Endothelial cell of umbilical vein (primary cell): ENCODE data around the gene SORCS2. TPM values are rescaled to one million over a fixed set of nuclear protein-coding genes. Genes with fewer than 3 reads are reported as not detected.

Source experiments
- BruUV-seq: library from RNA; stranded (reverse); fragments of 400-500 nt; replicated peaks from 2 replicates; lab custom pipeline; 2021; lab: Mats Ljungman, UMichigan
- CTCF ChIA-PET: fragments of 300-600, 350-600 bp; sonication (Branson Sonifier 250); formaldehyde crosslinking; loops from one replicate; lab custom pipeline; 2021; ENCODE audit warnings: antibody characterized with exemption, inconsistent platforms; lab: Charles Lee
- POLR2A ChIA-PET: fragments of 300-600, 350-600 bp; sonication (Branson Sonifier 250); formaldehyde crosslinking; loops from one replicate; lab custom pipeline; 2021; ENCODE audit warnings: antibody characterized with exemption, inconsistent platforms; lab: Charles Lee
- DNase-seq: peaks from one replicate; pipeline ENCODE4 v3.0.0-alpha.2; 2011; ENCODE audit warnings: low read depth, low spot score
- FAIRE-seq: peaks from 2 replicates; lab custom pipeline; 2011; peaks lifted over from hg19 to GRCh38; lab: Jason Lieb, UNC
- H2AFZ ChIP-seq: 2 replicates; pipeline ENCODE4 v1.6.0; 2012; ENCODE audit warnings: low read depth, low read length, control low read depth, inconsistent platforms
- H3K27ac ChIP-seq: 2 replicates; pipeline ENCODE4 v1.5.1; 2011; ENCODE audit warnings: low read depth, mild to moderate bottlenecking, control low read depth, low read length, moderate library complexity; ENCODE audit not compliant: insufficient read depth
- H3K27me3 ChIP-seq, 2 experiments: 2 replicates each; pipeline versions ENCODE4 v1.6.0 to v1.6.1; 2011; ENCODE audit warnings: low read length in 2 of 2, mixed read lengths in 1 of 2; ENCODE audit not compliant: control insufficient read depth in 2 of 2, insufficient read depth in 2 of 2
- H3K36me3 ChIP-seq, 2 experiments: 2 replicates in 1 of 2; 3 replicates in 1 of 2; pipeline ENCODE4 v1.5.1; 2011; ENCODE audit warnings: low read length in 2 of 2, mild to moderate bottlenecking in 1 of 2, moderate library complexity in 1 of 2; ENCODE audit not compliant: control insufficient read depth in 2 of 2, insufficient read depth in 2 of 2; ENCODE audit errors: extremely low read depth in 1 of 2
- H3K4me1 ChIP-seq: 3 replicates; pipeline ENCODE4 v1.5.1; 2011; ENCODE audit warnings: mild to moderate bottlenecking, low read length; ENCODE audit not compliant: control insufficient read depth, insufficient read depth; ENCODE audit errors: extremely low read depth
- H3K4me2 ChIP-seq: 2 replicates; pipeline ENCODE4 v1.6.1; 2011; ENCODE audit warnings: low read length, control low read depth, mixed read lengths; ENCODE audit not compliant: insufficient read depth
- H3K4me3 ChIP-seq, 3 experiments: fragments of 200-600 bp in 1 of 3; sonication (generic), shearing (Covaris generic) in 1 of 3; replicated peaks in 1 of 3; 2 replicates each; pipeline ENCODE4 v1.5.1; 2011 to 2016; ENCODE audit warnings: control low read depth in 3 of 3, low read length in 3 of 3, mild to moderate bottlenecking in 2 of 3, inconsistent platforms in 1 of 3, low read depth in 1 of 3, moderate library complexity in 1 of 3; ENCODE audit not compliant: insufficient read depth in 1 of 3
- H3K79me2 ChIP-seq: 2 replicates; pipeline ENCODE4 v1.6.0; 2012; ENCODE audit warnings: low read length, inconsistent platforms; ENCODE audit not compliant: control insufficient read depth, insufficient read depth
- H3K9ac ChIP-seq: replicated peaks from 2 replicates; pipeline ENCODE3; 2011; ENCODE audit warnings: low read length, control low read depth; ENCODE audit not compliant: insufficient read depth; ENCODE audit errors: extremely low read depth
- H3K9me1 ChIP-seq: replicated peaks from 3 replicates; pipeline ENCODE4 v1.6.0; 2011; ENCODE audit warnings: mild to moderate bottlenecking, low read length; ENCODE audit not compliant: control insufficient read depth, insufficient read depth; ENCODE audit errors: extremely low read depth
- H3K9me3 ChIP-seq: replicated peaks from 2 replicates; pipeline ENCODE4 v1.5.1; 2012; ENCODE audit warnings: low read length, inconsistent platforms; ENCODE audit not compliant: control insufficient read depth, insufficient read depth
- H4K20me1 ChIP-seq: replicated peaks from 2 replicates; pipeline ENCODE3; 2011; ENCODE audit warnings: mild to moderate bottlenecking, low read length; ENCODE audit not compliant: control insufficient read depth, insufficient read depth; ENCODE audit errors: extremely low read depth
- EZH2 ChIP-seq: IDR thresholded peaks from 2 replicates; pipeline ENCODE4 v1.6.1; 2012; ENCODE audit warnings: borderline replicate concordance, low read depth, mild to moderate bottlenecking, moderate library complexity, low read length, inconsistent platforms; ENCODE audit not compliant: severe bottlenecking
- FOS ChIP-seq: IDR thresholded peaks from 2 replicates; pipeline ENCODE4 v1.6.1; 2011; ENCODE audit warnings: mild to moderate bottlenecking, low read length, moderate library complexity, borderline replicate concordance; ENCODE audit not compliant: insufficient read depth
- GATA2 ChIP-seq: IDR thresholded peaks from 2 replicates; pipeline ENCODE4 v1.7.0; 2011; ENCODE audit warnings: low read depth, mild to moderate bottlenecking, moderate library complexity, mixed read lengths, low read length; ENCODE audit not compliant: insufficient read length, insufficient read depth
- JUN ChIP-seq: IDR thresholded peaks from 2 replicates; pipeline ENCODE4 v1.6.1; 2011; ENCODE audit warnings: borderline replicate concordance, low read depth; ENCODE audit not compliant: insufficient read length, insufficient read depth
- MYC ChIP-seq: IDR thresholded peaks from one replicate; pipeline ENCODE4 v1.6.1; 2011; ENCODE audit warnings: mild to moderate bottlenecking, low read depth, low read length
- POLR2A ChIP-seq: IDR thresholded peaks from 2 replicates; pipeline ENCODE4 v1.6.1; 2012; ENCODE audit warnings: low read depth, mild to moderate bottlenecking, control low read depth, low read length
- POLR2AphosphoS5 ChIP-seq: IDR thresholded peaks from 2 replicates; pipeline ENCODE4 v1.6.1; 2012; ENCODE audit warnings: low read depth, mild to moderate bottlenecking, control low read depth, low read length, moderate library complexity; ENCODE audit not compliant: insufficient read depth
- dilution Hi-C: fragments of 300-500 bp; cut with MboI; formaldehyde crosslinking; loops from one replicate; pipeline ENCODE4 v1.15.0; 2019; ENCODE audit warnings: low sequenced_read_pairs; ENCODE audit not compliant: extremely low pct_ligation_motif_present
- intact Hi-C: fragments of 100-400 bp; cut with micrococcal nuclease; formaldehyde crosslinking; loops from one replicate; pipeline ENCODE4 v1.10.0; 2022
- polyA plus RNA-seq, 4 experiments: library from polyadenylated mRNA; depleted of rRNA in 3 of 4; stranded (reverse) in 3 of 4; unstranded in 1 of 4; fragments of >200 nt; gene quantifications; 2 replicates each; pipeline versions ENCODE4 v1.2.1 to v1.2.3, GENCODE V29; 2011 to 2012; ENCODE audit warnings: missing spikeins in 1 of 4
- total RNA-seq: library from RNA; stranded (reverse); gene quantifications from 2 replicates; pipeline ENCODE4 v1.2.3, GENCODE V29; 2021
- TF ChIP-seq, protein P1 (sequence below): IDR thresholded peaks from 2 replicates; pipeline ENCODE4 v1.6.1; 2011; ENCODE audit not compliant: insufficient read depth, insufficient read length
- TF ChIP-seq, protein P2 (sequence below), 2 donors: IDR thresholded peaks; 1 replicate in 1 of 2; 2 replicates in 1 of 2; pipeline ENCODE4 v1.5.1; 2011; ENCODE audit warnings: low read length in 2 of 2, mild to moderate bottlenecking in 2 of 2, moderate library complexity in 2 of 2, control low read depth in 1 of 2, inconsistent platforms in 1 of 2, low read depth in 1 of 2; ENCODE audit not compliant: insufficient read depth in 1 of 2; ENCODE audit errors: extremely low read depth in 1 of 2

SORCS2 gene
- total and polyA plus RNA-seq, 2 donors (not counting 3 experiments of a cell fraction or from before 2014, with no cell fraction given): not detected

DNA sequence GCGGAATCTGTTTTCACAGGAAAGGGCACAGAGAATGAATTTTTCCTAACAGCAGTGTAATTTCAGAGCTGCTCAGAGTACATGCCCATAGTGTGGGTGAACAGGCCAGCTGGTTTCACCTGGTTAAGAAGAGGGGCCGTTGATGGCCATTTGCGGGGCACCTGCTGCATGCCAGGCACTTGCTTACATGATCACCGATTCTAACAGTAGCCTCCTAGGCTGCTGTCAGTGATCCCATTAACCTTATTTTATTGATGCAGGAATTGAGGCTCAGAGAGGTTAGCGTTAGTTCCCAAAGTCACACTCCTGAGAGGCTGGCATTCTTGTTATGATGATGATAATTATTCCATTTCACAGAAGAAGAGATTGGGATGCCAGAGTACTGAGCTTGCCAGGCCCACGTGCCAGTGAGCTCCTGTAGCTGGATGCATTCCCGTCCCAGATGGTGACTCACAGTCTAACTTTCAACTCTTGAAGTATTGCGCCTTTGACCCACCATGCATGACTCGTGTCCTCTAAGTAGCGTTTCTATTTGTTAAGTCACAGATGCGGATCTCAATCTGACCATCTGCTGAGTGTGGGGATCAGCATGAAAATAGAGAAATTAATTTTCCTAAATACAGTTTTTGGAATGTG lies 165.9 kb downstream of the SORCS2 start:
- H3K9me1 ChIP-seq: no peaks in the 10 kb centered on the region
- TF ChIP-seq GATA2 (peak; percentile 23), FOS (peak; percentile 33), POLR2A (no peak), JUN (peak; percentile 15)
- TF ChIP-seq, protein P1, sequence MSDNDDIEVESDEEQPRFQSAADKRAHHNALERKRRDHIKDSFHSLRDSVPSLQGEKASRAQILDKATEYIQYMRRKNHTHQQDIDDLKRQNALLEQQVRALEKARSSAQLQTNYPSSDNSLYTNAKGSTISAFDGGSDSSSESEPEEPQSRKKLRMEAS: no peak
- H3K27me3 ChIP-seq: no peaks in the 10 kb centered on the region
- dilution Hi-C loops: no loop called here
- no peaks in the 10 kb centered on the region for H3K4me1 ChIP-seq
- H3K79me2 ChIP-seq: no peaks in the 10 kb centered on the region
- DNase-seq: peak; percentile 30
- CTCF ChIA-PET: interaction anchor here (2.5 kb wide), 1 partner anchor 22 kb away, joined by 5 read pairs; no protein-coding TSS in a partner anchor
- no TSS peak for BruUV-seq
- no peak overlapping the region for H2AFZ ChIP-seq
- H4K20me1 ChIP-seq: no peaks in the 10 kb centered on the region
- no peak for FAIRE-seq
- intact Hi-C loops: no loop called here
- no peak overlapping the region for H3K9ac ChIP-seq
- H3K4me3 ChIP-seq: no peak overlapping the region
- H3K36me3 ChIP-seq: no peaks in the 10 kb centered on the region
- no peak overlapping the region for H3K27ac ChIP-seq
- no peaks in the 10 kb centered on the region for H3K9me3 ChIP-seq
- POLR2A ChIA-PET: no interaction called here
- H3K4me2 ChIP-seq: no peak overlapping the region

DNA sequence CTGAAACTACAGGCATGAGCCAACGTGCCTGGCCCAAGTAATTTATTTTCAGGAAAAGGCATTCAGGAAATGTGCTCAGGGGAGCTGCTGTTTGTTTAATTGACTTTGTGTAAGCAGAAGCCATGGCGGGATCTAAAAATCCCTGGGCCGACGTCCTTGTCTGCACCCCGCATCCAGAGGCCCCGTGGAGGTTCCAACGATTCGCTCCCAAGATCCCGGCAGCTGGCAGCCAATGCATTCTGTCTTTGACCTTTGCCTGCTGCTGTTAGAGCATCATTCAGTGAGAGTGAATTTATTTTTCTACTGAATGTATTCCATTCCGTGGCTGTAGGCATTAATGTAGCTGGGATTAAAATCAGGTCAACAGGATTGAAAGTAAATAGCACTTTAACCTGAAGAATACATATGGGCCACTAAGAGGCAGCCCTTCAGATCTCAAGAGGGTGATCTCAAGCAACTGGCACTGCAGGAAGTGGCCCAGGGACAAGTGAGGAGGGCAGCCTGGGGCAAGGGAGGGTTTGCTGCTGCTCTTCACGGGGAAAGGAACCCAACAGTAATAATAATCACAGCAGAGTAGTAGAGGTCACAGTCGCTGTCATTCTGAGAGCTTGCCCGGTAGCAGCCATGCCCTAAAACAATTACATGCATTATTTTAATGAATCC lies 167.2 kb downstream of the SORCS2 start:
- Histone ChIP-seq H4K20me1 (no peaks in the 10 kb centered on the region), H3K79me2 (no peaks in the 10 kb centered on the region), H3K9me3 (no peaks in the 10 kb centered on the region), H3K4me3 (no peak overlapping the region), H3K9me1 (no peaks in the 10 kb centered on the region), H3K27ac (no peak overlapping the region), H3K27me3 (no peaks in the 10 kb centered on the region), H2AFZ (no peak overlapping the region), H3K9ac (no peak overlapping the region), H3K36me3 (no peaks in the 10 kb centered on the region), H3K4me1 (no peaks in the 10 kb centered on the region), H3K4me2 (no peak overlapping the region)
- CTCF ChIA-PET: no interaction called here
- TF ChIP-seq GATA2 (no peak), POLR2AphosphoS5 (no peak), JUN (no peak), MYC (no peak), FOS (no peak), EZH2 (no peak), POLR2A (no peak)
- TF ChIP-seq, protein P2, sequence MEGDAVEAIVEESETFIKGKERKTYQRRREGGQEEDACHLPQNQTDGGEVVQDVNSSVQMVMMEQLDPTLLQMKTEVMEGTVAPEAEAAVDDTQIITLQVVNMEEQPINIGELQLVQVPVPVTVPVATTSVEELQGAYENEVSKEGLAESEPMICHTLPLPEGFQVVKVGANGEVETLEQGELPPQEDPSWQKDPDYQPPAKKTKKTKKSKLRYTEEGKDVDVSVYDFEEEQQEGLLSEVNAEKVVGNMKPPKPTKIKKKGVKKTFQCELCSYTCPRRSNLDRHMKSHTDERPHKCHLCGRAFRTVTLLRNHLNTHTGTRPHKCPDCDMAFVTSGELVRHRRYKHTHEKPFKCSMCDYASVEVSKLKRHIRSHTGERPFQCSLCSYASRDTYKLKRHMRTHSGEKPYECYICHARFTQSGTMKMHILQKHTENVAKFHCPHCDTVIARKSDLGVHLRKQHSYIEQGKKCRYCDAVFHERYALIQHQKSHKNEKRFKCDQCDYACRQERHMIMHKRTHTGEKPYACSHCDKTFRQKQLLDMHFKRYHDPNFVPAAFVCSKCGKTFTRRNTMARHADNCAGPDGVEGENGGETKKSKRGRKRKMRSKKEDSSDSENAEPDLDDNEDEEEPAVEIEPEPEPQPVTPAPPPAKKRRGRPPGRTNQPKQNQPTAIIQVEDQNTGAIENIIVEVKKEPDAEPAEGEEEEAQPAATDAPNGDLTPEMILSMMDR (IDR thresholded peaks at IDR 0.05; ENCODE audit: extremely low read depth in 1 of 2, insufficient read depth in 1 of 2, low read depth in 1 of 2, low read length in 2 of 2): no peak
- TF ChIP-seq, protein P1: no peak
- no peak for FAIRE-seq
- no TSS peak for BruUV-seq
- DNase-seq: no peak
- intact Hi-C loops: no loop called here
- POLR2A ChIA-PET: no interaction called here
- dilution Hi-C loops: no loop called here
